Sigmoid colon (tissue), 3 donors: Measurements from ENCODE around the gene ACO2.

Experiments used
- POLR2A ChIP-seq, 2 donors: fragments of 450-650 bp; IDR thresholded peaks; one replicate each; pipeline ENCODE4 v1.6.1; 2016; ENCODE audit warnings: antibody characterized with exemption in 2 of 2, mild to moderate bottlenecking in 2 of 2, moderate library complexity in 2 of 2
- TF ChIP-seq, protein P1 (sequence below), 4 experiments: fragments of 450-650 bp in 3 of 4; fragments of 200-600 bp in 1 of 4; IDR thresholded peaks; one replicate each; pipeline ENCODE4 v1.5.1; 2016 to 2019; ENCODE audit warnings: antibody characterized with exemption in 4 of 4, mild to moderate bottlenecking in 3 of 4, moderate library complexity in 2 of 4

DNA sequence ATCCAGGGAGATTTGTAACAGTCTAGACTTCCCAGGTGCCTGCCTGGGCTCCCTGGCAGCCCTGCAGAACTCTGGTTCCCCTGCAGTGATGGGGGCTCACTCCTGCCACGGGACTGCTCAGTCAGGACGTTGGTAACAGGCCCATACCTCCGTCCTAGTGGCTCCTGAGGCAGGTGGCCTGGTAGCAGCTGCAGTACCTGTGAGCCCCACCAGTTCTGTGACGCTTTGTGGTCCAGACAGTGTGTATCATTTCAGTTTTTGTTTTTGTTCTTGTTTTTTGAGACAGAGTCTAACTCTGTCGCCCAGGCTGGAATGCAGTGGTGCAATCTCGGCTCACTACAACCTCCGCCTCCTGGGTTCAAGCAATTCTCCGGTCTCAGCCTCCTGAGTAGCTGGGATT is 47.5 kb downstream of the ACO2 start:
- no peak for TF ChIP-seq POLR2A (IDR thresholded peaks at IDR 0.05)
- TF ChIP-seq, protein P1, sequence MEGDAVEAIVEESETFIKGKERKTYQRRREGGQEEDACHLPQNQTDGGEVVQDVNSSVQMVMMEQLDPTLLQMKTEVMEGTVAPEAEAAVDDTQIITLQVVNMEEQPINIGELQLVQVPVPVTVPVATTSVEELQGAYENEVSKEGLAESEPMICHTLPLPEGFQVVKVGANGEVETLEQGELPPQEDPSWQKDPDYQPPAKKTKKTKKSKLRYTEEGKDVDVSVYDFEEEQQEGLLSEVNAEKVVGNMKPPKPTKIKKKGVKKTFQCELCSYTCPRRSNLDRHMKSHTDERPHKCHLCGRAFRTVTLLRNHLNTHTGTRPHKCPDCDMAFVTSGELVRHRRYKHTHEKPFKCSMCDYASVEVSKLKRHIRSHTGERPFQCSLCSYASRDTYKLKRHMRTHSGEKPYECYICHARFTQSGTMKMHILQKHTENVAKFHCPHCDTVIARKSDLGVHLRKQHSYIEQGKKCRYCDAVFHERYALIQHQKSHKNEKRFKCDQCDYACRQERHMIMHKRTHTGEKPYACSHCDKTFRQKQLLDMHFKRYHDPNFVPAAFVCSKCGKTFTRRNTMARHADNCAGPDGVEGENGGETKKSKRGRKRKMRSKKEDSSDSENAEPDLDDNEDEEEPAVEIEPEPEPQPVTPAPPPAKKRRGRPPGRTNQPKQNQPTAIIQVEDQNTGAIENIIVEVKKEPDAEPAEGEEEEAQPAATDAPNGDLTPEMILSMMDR (IDR thresholded peaks at IDR 0.05) = no peak
